ENCODE data around the gene PPFIA4.

Gene PPFIA4

GRCh38 chr1:203082571-203083462 is 56.5 kb downstream of the PPFIA4 start:
- DNase-seq (ENCODE audit: low read depth in 2 of 2), result no peak

DNA sequence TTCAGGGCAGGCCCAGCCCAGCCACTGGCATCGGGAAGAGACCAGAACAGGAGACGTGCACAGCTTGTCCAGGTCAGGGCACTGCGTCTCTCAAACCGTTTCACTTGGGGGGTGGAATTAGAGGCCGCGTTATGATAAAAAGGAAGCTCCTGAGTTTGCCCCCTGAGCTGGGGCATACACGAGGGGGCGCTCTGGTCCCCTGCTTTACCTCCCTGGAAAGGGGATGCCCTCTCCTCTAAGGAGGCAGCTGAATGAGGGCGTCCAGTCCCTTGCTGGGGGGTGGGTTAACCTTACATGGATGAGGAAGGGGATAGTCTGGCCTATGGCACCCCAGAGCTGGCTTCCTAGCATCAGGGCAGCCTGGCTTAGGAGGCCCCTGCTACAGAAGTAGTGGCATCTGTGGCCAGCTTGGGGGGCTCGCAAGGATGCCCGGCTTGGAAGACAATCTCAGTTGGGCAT is 57.2 kb downstream of the PPFIA4 start:
- DNase-seq (ENCODE audit: low read depth in 2 of 2), result no peak

DNA sequence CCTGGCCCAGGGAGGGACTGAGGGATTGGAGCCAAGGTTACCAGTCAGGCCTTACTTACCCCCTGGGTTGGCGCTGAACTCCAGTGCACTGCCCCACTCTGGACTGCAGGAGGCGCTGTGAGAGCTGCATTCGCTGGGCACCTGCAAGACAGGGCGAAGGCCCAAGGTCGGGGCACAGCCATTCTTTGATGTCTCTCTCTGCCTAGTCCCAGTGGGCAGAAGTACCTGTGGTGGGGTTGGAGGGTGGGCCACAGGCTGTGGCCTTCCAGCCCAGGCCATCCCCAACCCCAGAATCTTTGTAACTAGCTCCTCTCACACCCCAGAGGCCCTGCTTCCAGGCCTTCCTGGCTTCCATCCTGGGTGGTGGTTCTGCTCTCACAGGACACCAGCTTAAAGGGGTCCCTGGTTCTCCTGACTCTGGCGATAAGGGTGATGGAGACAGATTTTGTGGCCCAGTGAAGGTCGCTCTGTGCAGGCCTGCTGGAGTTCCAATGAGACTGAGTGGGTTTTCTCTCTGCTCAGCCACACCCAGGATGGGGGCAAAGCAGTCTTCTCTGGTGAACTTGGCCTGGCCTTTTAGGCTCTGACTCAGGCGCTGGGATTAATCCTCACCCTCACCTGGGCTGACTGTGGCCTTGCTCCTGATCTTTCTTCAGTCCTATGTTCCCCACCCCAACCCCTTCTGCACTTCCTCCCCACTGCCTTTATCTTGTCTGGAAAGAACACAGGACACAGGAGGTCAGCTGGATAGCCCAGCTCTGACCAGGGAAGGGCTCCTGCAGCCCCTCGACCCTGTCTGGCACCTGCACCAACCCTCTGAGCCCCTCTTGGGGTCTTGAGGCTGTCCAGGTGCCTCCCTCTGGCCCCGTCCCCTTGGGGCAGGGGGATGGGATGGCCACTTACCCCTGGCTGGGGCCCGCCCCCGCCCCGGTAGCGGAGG is 58.6 kb downstream of the PPFIA4 start:
- no peak for DNase-seq (ENCODE audit: low read depth in 2 of 2)

GRCh38 chr1:203085528-203086406 is 59.5 kb downstream of the PPFIA4 start, which contains the start of gene MYOG:
TSS of gene MYOG (minus strand) at chr1:203086012. CDS start at chr1:203085961, 51 bp downstream.
- DNase-seq (ENCODE audit: low read depth in 2 of 2), result no peak

- DNase-seq (ENCODE audit: low read depth in 2 of 2), result no peak
Measured at GRCh38 chr1:203086992-203087763, 60.9 kb downstream of the PPFIA4 start.

GRCh38 chr1:203088441-203088840 is 62.1 kb downstream of the PPFIA4 start:
- DNase-seq (ENCODE audit: low read depth in 2 of 2), result no peak

- no peak for DNase-seq (ENCODE audit: low read depth in 2 of 2)
Measured at GRCh38 chr1:203089001-203089650, 62.8 kb downstream of the PPFIA4 start.

GRCh38 chr1:203089651-203090045 is 63.4 kb downstream of the PPFIA4 start:
- DNase-seq (ENCODE audit: low read depth in 2 of 2), result no peak

GRCh38 chr1:203090421-203091198 is 64.3 kb downstream of the PPFIA4 start:
- no peak for DNase-seq (ENCODE audit: low read depth in 2 of 2)

GRCh38 chr1:203091199-203091477 is 64.8 kb downstream of the PPFIA4 start:
- DNase-seq (ENCODE audit: low read depth in 2 of 2), result no peak

- no peak for DNase-seq (ENCODE audit: low read depth in 2 of 2)
Measured at GRCh38 chr1:203091761-203092330, 65.6 kb downstream of the PPFIA4 start.

GRCh38 chr1:203093754-203094410 is 67.6 kb downstream of the PPFIA4 start:
- no peak for DNase-seq (ENCODE audit: low read depth in 2 of 2)

DNA sequence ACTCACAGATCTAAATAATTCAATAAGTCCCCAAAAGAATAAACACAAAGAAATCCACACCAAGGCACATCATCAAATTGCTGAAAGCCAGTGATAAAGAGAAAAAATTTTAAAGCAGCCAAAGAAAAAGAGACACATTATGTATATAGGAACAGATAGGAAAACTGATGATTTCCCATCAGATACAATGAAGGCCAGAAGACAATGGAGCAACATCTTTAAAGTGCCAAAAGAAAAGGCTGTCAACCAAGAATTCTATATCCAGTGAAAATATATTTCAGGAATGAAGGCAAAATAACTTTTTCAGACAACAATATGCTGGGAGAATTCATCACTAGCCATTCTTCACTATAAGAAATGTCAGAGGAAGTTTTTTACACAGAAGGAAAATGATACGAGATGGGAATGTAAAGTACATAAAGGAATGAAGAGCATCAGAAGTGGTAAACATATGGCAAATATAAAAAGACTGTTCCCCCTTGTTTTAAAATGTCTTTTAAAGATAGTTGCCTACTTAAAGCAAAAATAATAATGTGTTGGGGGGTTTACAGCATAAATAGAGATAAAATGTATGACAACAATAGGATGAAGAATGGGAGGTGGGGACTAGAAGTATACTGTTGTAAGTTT is 68.9 kb downstream of the PPFIA4 start:
- no peak for DNase-seq (ENCODE audit: low read depth in 2 of 2)

DNA sequence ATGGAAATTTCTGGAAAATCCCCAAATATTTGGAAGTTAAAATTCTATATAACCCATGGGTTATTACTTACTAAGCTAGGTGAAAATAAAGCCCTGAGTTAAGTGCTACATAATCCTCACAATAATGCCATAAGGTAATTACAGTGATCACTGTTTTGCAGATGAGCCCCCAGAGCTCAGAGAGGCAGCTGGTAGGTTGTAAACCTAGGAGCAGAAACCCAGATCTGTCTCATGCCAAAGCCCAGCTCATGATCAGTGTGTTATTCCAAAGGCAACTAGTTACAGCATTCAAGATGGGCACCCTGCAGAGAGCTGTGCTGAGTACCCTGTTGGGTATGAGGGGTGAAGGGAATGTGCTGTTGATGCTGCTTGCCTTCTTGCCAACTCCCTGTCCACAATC is 70.3 kb downstream of the PPFIA4 start:
- DNase-seq (ENCODE audit: low read depth in 2 of 2), result no peak

GRCh38 chr1:203097001-203097400 is 70.7 kb downstream of the PPFIA4 start:
- no peak for DNase-seq (ENCODE audit: low read depth in 2 of 2)

DNA sequence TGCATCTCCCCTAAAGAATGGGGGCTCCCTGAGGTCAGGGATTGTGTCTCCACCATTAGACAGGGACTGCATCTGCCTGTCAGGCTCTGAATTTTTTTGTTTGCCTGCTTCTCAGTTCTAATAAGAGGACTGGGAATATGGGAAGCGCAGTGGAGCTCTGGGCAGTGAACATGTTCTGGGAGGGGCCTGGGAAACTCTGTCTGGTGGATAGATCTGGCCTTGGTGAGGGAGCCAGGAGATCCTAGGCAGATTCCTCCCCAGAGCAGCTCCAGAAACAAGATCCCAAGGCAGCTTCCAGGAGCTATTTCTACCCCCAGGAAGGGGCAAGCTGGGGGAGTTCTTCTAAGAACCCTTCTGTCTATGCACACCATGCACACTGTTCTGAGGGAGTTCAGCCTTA is 72.2 kb downstream of the PPFIA4 start:
- no peak for DNase-seq (ENCODE audit: low read depth in 2 of 2)

DNA sequence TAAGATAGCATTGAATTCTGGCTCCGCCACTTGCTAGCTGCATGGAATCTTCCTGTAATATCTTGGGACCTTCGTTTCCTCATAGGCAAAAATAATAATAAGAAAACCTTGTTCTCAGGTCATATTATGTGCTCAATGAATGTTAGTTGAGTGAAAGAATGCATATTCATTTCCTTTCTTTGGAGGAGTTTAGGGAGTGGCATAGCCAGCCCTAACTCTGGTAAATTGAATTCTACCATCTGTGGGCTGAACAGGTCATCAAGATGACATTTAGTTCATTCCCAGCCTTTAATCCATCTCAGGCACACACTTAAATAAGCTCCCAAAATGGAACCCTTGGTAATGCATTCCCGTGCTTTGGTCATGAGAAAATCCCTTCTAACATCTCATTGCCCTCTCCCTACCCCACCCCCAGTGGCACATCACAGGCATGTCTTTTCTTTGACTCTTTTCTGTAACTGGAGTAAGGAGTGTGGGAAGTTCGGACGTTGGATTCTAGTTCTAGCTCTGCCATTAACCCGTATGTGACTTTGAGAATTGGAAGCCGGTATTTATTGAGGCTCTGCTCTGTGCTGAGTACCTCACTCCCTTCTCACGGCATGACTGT is 72.7 kb downstream of the PPFIA4 start:
- no peak for DNase-seq (ENCODE audit: low read depth in 2 of 2)
